GM19455 (cell line): ENCODE data around the gene CRIM1.

Experiments
- ATAC-seq: cut with Tn5 transposase; IDR thresholded peaks from one replicate; pipeline ENCODE4 v1.9.1; 2021; ENCODE audit not compliant: unreplicated experiment

Gene CRIM1

GRCh38 chr2:36569267-36569856, 213.8 kb downstream of the CRIM1 start:
- ATAC-seq: no peak

DNA sequence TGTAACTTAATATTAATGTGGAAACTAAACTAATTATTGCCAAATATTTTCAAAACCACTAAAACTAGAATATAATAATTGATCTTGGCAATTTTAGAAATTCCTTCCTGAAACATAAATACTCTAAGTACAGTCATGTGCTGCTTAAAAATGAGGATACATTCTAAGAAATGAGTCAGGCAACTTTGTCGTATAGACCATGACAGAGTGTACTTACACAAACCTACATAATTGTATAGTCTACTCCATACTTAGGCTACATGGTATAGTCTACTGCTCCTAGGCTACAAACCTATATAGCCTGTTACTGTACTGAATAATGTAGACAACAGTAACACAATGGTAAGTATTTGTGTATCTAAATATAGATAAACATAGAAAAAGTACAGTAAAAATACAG, 214.8 kb downstream of the CRIM1 start:
- no peak for ATAC-seq

DNA sequence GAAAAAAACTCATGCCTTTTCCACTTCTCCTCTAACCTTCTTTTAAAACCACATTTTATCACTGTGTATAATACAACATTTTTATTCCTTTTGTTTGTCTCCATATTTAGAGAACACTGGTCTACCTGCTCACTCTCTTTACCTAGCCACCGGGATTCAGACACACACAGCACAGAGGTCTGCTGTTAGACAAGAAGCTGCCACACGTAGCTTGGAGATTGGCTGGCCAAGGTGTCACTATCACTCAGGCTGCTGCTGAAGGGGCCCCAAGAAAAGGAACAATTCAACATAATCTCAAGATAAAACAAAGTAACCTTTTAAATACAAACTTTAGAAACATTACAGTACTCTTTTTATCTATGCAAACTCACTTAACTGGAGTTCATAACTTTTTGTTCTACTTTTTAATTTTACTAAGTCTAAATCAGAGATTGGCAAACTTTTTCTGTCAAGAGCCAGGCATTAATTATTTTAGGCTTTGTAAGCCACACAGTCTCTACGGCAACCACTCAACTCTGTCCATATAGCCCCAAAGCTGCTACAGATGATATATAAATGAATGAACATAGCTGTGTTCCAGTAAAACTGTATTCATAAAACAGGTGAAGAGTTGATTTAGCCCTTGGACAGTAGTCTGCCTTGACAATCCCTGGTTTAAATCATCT, 216.6 kb downstream of the CRIM1 start:
- no peak for ATAC-seq

- ATAC-seq: no peak
Measured at GRCh38 chr2:36572719-36573059, 217.1 kb downstream of the CRIM1 start.

DNA sequence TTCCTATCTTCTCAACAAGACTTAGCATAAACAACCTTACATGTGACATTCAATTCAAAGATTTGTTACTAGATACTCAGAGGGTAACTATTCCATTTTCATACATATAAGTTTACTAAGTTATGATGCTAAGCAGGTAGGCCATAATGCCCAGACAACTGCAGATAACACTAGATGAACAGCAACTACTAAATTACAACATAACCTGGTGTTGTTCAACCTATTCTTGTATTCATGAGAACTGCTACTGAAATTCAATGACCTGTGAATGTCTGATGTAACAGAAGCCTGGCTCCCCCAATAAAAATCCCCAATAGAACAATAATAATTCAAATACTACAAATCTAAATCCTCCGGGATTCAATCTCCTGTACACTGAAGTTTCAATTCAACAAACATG, 217.6 kb downstream of the CRIM1 start:
- ATAC-seq: no peak

DNA sequence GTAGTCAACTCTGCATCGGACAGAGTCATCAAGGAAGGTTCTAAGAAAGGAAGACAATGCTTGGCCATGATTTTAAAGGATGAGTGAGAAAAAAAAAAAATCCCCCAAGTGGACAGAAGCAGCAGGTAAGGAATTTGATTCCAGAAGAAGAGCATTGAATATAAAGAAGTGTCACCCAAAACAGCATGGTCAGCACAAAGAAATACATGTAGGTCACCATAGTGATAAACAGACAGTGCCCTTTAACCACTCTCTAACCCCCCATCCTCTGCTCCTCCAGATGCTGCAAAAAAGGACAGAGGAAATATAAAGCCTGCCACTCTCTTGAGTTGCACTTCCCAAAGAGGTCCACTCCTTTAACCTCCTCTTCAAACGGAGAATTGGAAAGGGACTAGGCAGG, 219.0 kb downstream of the CRIM1 start:
- ATAC-seq: no peak

DNA sequence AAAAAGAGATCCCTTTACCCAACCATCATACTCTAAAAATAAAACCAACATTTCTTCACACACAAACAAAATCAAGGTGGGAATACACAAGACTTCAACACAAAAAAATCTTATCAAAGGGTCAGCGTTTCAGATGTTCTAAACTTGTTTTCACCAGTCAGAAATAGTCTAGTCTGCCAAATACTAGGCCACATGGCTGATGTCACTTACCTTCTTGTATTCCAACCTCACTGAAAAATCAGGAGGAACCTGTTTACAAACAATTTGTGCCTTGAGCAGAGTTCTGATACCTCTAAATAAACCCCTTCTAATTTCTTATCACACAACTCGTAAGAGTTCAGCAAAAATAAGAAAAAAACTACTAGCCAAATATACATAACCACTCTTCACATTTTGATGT, 222.3 kb downstream of the CRIM1 start:
- no peak for ATAC-seq

DNA sequence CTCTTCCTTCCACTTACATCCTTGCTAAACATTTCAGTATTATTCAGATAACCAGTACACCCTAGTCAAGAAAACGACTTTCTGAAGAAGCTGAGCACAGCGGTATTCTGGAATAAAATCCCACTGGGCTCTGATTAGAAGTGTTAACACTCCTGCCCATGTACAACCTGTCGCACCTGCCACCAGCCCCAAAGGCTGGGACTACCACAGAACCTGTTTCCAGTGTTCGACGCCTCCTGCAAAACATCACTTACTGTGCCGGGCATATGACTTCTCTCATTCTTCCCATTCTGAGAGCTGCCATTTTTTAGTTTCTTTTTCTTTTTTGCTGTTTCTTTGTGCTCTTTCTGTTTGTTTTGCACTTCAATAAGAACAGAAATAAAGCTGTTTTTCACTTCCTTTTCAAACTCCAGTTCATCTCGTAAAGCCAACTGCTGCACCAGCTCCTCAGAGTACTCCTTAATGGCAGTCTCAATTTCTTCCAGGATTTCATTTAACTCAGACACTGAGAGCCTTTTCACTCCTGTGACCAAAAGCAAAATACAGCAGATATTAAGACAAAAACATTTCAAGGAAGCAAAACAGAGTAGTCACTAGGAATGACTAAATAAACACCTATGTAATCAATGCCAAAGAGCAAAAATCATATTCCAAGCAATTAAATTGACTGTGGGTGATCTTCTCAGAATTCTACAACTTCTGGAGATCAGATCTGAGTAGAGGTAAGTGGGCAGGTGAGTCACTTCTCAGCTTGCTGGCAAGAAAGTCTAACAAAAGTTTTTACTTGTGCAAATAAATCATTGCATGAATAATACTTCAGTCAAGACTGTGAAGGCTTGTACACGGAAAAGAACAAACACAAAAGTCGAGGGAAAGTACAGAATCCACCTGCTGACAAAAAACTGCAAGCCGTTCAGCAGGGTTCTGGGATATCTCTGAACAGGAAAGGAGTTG, 223.0 kb downstream of the CRIM1 start:
- ATAC-seq: no peak

GRCh38 chr2:36579297-36579664, 223.7 kb downstream of the CRIM1 start:
- ATAC-seq: no peak

GRCh38 chr2:36582538-36582937, 227.0 kb downstream of the CRIM1 start:
- no peak for ATAC-seq

- no peak for ATAC-seq
Measured at GRCh38 chr2:36582951-36583350, 227.4 kb downstream of the CRIM1 start.

GRCh38 chr2:36584148-36584794, 228.7 kb downstream of the CRIM1 start:
- ATAC-seq: no peak

- ATAC-seq: no peak
Measured at GRCh38 chr2:36586672-36587071, 231.1 kb downstream of the CRIM1 start.

DNA sequence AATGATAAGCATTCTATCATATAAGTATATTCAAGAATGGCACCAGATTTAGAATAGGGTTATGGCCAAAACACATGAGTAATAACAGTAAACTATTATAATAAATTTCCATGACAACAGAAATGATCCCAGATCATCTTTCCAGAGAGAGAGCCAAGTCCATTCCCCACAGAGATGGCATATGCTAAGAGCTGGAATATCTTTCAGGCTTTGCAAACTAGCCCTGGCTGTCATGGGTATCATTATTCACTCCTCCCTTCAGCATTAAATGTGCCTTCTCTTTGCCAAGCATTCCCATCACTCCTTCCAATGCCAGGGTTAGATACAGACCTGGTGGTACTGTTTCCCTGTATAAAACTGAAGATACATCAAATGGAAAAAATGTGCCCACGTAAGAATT, 231.5 kb downstream of the CRIM1 start:
- ATAC-seq: no peak

DNA sequence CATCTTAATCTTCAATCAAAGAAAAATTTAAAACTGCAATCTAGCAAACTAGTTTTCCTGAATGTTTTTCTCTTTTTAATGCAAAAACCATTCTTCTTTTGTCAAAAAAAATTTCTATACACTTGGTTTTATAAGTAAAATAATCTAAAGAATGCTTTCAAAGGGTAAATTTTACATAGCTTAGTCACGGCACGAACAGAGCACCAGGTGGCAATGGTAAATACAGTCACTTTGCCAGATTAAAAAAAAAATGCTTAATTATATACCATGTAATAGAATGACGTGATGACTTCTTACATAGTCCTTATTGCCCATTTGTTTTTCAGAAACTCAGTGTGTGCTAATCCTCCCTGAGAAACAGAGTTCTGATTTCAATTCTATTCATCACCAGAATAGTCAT, 232.0 kb downstream of the CRIM1 start:
- no peak for ATAC-seq

DNA sequence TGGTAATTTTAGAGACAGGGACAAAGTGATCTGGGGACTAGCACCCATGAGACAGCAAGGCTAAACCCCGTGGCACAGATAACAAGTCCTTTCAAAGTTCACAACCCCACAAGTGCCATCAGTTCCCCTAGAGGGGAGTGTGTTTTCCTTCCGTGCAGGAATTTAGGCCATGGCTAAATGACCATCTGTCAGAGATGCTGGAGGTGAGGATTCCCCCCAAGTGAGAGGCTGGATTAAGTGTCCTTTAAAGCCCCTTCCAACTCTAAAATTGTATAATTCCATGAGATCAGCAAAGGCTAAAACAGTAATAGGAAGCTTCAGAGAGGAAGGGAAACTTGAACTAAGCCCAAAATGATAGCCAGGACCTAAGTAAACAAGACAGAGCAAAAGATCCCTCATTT, 233.7 kb downstream of the CRIM1 start:
- no peak for ATAC-seq

DNA sequence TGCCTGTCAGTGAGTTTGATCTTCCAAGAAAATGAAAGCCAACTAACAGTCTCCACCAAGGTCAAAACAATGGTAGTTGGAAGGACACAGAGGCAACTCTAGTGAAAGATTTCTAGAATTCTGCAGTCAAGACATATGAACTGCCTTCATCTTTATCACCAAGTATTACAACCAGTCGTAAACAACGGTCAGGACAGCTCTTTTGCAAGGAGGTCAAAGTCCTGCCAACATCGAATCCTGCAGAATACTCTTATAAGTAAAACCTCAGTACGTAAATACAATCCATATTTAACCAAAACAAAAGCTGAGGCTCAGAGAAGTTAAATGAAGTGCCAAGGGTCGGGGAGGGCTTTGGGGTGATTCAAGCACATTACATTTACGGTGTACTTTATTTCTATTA, 239.3 kb downstream of the CRIM1 start:
- ATAC-seq: no peak

- ATAC-seq: no peak
Measured at GRCh38 chr2:36596397-36596796, 240.8 kb downstream of the CRIM1 start.

- no peak for ATAC-seq
Measured at GRCh38 chr2:36597003-36597531, 241.5 kb downstream of the CRIM1 start.

GRCh38 chr2:36597532-36598377, 242.2 kb downstream of the CRIM1 start, which contains the start of gene FEZ2:
TSS of gene FEZ2 (minus strand) at chr2:36598168. CDS start at chr2:36598142, 26 bp downstream.
- peak; percentile 100 for ATAC-seq
